Hepatocyte (in vitro differentiated cells): ENCODE measurements around the gene KLHDC1.

Experiments
- EZH2 ChIP-seq: fragments of 200-600 bp; sonication (generic); IDR thresholded peaks from 2 replicates; pipeline ENCODE4 v1.6.1; 2016; ENCODE audit warnings: antibody characterized with exemption, mild to moderate bottlenecking, borderline replicate concordance
- TF ChIP-seq, protein P1 (sequence below): fragments of 200-600 bp; sonication (generic); IDR thresholded peaks from 2 replicates; pipeline ENCODE4 v1.5.1; 2016; ENCODE audit warnings: antibody characterized with exemption, mild to moderate bottlenecking; ENCODE audit not compliant: poor library complexity

DNA sequence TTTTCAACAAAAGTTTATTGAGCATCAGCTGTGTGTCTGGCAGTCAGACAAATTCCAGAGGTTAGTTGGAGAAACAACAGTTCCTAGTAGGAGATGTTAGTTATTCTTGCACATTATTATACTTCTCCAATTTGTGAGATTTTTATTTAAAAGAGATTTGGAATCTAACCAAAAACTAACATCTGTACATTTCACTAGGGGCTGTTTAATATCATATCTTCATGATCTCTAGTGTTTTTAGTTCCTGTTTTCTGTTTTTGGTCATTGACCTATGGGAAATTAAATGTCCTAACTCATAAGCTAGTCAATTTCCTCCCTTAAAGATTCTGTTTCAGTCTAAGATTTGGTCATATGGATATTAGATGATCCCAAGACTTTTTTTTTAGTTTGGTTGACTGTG is 40.9 kb downstream of the KLHDC1 start:
- TF ChIP-seq, protein P1, sequence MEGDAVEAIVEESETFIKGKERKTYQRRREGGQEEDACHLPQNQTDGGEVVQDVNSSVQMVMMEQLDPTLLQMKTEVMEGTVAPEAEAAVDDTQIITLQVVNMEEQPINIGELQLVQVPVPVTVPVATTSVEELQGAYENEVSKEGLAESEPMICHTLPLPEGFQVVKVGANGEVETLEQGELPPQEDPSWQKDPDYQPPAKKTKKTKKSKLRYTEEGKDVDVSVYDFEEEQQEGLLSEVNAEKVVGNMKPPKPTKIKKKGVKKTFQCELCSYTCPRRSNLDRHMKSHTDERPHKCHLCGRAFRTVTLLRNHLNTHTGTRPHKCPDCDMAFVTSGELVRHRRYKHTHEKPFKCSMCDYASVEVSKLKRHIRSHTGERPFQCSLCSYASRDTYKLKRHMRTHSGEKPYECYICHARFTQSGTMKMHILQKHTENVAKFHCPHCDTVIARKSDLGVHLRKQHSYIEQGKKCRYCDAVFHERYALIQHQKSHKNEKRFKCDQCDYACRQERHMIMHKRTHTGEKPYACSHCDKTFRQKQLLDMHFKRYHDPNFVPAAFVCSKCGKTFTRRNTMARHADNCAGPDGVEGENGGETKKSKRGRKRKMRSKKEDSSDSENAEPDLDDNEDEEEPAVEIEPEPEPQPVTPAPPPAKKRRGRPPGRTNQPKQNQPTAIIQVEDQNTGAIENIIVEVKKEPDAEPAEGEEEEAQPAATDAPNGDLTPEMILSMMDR: no peak
- no peak for TF ChIP-seq EZH2
